KOPT-K1 (cell line): Measurements from ENCODE around the gene ANTXRL.
"Not testable (repeated sequence)": the region's sequence is repeated elsewhere in the genome, so short reads cannot be mapped to it uniquely, and the experiment has no call there.

ENCODE experiments used
- H3K27ac ChIP-seq: fragments of 200-600 bp; sonication (generic); 2 replicates; pipeline ENCODE4 v1.5.1; 2016; ENCODE audit warnings: antibody characterized with exemption, mild to moderate bottlenecking, low read depth, low read length; ENCODE audit not compliant: poor library complexity, severe bottlenecking
- H3K36me3 ChIP-seq: fragments of 200-600 bp; sonication (generic); 2 replicates; pipeline ENCODE4 v1.5.1; 2017; ENCODE audit warnings: antibody characterized with exemption, mild to moderate bottlenecking, low read length, moderate library complexity; ENCODE audit not compliant: insufficient read depth
- H3K9me3 ChIP-seq: fragments of 200-600 bp; sonication (generic); 2 replicates; pipeline ENCODE4 v1.5.1; 2017; ENCODE audit warnings: antibody characterized with exemption, low read length, mild to moderate bottlenecking; ENCODE audit not compliant: insufficient read depth, poor library complexity, severe bottlenecking

Gene ANTXRL

GRCh38 chr10:46314071-46314470 is 27.3 kb downstream of the ANTXRL start:
- H3K9me3 ChIP-seq: no peaks in the 10 kb centered on the region
- no peaks in the 10 kb centered on the region for H3K36me3 ChIP-seq
- H3K27ac ChIP-seq: no peak overlapping the region

GRCh38 chr10:46315071-46315860 is 28.5 kb downstream of the ANTXRL start:
- H3K27ac ChIP-seq, H3K9me3 ChIP-seq, H3K36me3 ChIP-seq: not testable (repeated sequence)

GRCh38 chr10:46317370-46317769 is 30.6 kb downstream of the ANTXRL start:
- Histone ChIP-seq H3K9me3 (no peaks in the 10 kb centered on the region), H3K27ac (no peak overlapping the region), H3K36me3 (no peaks in the 10 kb centered on the region)

DNA sequence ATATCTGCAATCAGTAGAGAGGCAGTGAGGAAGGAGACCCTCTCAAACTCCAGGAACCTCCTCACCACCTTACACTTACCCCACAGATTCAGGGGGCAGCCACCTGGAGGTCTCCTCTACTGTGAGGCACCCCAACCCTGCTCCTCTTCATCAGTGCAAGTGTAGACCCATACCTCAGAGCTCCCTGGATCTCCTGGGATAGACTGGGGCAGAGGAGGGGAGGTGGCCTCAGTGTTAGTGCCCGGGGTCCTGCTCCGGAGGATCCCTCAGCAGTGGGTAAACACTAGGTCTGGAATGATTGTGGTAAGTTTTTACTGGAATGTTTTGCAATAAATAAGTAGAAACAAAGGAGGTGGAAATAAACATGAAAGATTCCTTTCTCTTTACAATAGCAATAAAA is 31.1 kb downstream of the ANTXRL start:
- Histone ChIP-seq H3K27ac (no peak overlapping the region), H3K36me3 (no peaks in the 10 kb centered on the region), H3K9me3 (no peaks in the 10 kb centered on the region)

DNA sequence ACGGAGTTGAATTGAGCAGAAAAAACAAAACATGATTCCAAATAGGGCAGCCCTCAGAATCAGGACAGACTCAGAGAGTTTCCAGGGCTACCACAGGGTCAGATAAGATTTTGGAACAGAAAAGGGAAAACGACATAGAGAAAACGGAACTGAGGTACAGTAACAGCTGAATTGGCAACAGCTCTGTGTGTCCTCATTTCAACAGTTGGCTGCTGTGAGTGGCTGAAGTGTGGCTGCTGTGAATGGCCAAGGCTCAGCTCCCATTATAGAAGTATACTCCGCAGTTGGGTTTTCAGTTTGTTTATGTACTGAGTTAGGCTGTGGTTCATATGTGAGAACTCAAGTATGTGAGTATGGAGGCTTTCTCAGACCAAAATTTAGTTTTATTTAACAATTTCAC is 32.0 kb downstream of the ANTXRL start:
- Histone ChIP-seq H3K27ac (no peak overlapping the region), H3K36me3 (no peaks in the 10 kb centered on the region), H3K9me3 (no peaks in the 10 kb centered on the region)

GRCh38 chr10:46319389-46319788 is 32.6 kb downstream of the ANTXRL start:
- no peaks in the 10 kb centered on the region for H3K9me3 ChIP-seq
- no peaks in the 10 kb centered on the region for H3K36me3 ChIP-seq
- no peak overlapping the region for H3K27ac ChIP-seq

DNA sequence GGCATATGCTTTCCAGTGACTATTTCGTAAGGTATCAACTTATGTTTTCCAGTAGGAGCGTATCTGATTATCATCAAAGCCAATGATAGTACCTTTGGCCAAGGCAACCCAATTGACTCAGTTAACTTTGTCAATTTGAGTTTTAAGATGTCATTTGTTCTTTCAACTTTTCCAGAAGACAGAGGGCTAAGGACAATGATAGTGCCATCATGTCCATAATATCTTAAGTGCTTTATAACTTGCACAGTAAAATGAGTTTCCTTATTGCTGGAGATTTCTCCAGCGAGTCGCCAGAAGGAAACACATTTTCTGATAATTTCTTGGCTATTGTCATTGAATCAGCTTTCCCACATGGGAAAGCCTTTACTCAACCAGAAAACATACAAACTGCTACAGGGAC is 35.0 kb downstream of the ANTXRL start:
- Histone ChIP-seq H3K36me3 (no peaks in the 10 kb centered on the region), H3K9me3 (no peaks in the 10 kb centered on the region), H3K27ac (no peak overlapping the region)

DNA sequence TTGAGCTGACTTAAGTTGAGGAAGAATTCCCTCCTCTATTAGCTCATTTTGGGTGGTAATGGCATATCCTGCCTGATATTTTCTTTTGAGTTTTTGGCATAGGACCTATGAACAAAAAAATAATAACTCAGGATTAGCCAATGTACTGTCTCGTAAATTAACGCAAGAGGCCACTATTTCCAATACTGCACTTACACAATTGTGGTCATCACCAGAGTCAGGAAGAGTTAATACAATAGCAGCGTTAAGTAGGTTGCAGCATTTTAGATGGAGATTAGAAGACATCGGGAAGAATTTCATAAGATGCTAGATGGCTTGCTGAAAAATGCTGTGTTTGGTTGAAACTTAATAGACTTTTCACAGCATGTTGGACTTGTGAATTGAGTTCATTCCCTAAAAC is 36.4 kb downstream of the ANTXRL start:
- H3K9me3 ChIP-seq: no peaks in the 10 kb centered on the region
- no peak overlapping the region for H3K27ac ChIP-seq
- H3K36me3 ChIP-seq: no peaks in the 10 kb centered on the region

GRCh38 chr10:46325021-46325420 is 38.2 kb downstream of the ANTXRL start:
- Histone ChIP-seq H3K27ac (no peak overlapping the region), H3K36me3 (no peaks in the 10 kb centered on the region), H3K9me3 (no peaks in the 10 kb centered on the region)

DNA sequence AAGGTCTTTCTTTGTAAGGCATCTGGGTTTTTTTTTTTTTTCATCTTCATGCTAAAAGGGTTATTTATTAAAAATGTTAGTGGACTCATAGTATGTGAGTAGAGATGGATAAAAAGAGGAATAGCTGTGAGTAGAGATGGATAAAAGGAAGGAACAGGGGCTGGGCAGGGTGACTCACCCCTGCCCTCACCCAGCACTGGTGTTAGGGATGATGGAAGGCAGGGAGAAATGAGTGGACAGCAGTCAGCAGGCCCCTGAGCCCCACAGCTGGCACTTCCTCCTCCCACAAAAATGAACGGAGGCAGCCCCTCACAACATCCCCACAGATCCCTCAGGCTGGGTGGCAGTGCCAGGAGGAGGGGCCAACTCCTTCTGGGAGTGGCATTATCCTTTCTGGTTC is 39.3 kb downstream of the ANTXRL start:
- no peaks in the 10 kb centered on the region for H3K9me3 ChIP-seq
- H3K36me3 ChIP-seq: no peaks in the 10 kb centered on the region
- H3K27ac ChIP-seq: no peak overlapping the region

DNA sequence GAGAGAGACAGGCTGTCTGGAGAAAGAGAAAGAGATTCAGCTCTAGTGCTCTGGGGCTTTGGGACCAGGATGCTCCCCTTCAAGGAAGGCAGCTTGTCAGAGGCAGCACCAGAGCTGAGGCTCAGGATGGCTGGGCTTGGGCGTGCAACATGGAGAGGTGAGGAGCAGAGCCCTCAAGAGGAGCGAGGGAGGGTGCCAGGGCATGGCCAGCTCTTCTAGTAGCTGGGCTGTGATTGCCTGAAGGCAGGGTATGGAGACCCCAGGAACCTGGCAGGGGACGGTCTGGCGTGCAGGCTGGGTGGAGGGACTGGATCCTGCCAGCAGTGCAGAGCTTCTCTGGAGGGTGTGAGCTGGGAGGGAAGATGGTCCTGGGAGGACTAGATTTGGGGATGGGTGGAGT is 40.2 kb downstream of the ANTXRL start:
- Histone ChIP-seq H3K27ac (no peak overlapping the region), H3K36me3 (no peaks in the 10 kb centered on the region), H3K9me3 (no peaks in the 10 kb centered on the region)

DNA sequence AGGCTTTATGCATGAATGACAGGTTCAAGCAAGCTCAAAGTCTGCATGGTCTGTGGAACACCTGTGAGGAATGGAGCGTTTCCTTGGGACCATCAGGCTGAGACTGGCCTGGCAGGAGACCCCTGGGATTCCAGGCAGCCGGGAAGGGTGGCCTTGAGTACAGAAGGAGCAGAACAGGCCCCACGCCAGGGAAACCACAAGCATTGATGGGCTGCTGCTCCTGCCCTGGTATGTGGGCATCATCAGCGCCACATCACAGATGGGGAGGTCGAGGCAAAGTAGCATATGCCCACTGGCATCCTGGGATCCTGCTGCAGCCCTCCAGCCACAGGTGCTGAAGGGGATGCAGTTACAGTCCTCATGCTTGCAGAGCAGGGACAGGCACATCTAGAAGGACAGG is 40.9 kb downstream of the ANTXRL start:
- no peaks in the 10 kb centered on the region for H3K36me3 ChIP-seq

DNA sequence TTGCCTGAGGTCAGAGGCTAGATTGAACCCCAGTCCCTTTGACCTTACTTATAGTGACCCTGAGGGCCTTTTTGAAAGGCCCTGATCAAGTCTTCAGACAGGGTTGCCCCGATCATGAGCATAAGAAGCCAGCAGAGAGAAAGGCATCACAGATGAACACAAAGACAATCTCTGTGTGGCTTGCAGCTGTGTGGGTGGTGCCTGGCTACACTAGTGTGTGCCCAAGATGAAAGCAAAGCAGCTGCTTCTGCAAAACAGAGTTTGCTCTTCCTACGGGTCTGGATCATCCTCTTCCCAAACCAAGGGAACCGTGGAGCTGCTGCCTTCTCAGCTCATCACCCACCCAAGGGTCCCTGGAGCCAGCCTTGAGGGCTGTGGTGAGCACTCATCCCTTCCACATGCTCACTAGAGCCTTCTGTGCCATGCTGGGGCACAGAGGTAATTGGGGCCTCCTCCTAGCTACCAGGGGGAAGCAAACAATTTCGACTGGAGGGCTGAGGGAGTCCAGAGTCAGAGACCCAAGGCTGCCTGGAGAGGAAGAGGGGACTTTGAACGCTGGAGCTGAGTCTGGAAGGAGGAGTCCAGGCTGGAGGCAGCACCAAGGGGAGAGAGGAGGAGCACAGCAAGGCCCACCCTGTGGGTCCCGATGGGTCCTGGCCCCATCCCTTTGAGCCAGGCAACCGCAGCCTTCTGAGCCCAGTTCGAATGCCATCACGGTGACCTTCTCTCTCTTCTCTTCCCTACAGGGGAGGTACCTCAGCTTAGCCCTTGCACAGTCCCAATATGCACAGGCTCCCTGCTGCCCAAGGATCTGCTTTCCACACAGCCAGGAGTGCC is 42.3 kb downstream of the ANTXRL start:
- no peaks in the 10 kb centered on the region for H3K9me3 ChIP-seq
- no peaks in the 10 kb centered on the region for H3K36me3 ChIP-seq
- no peak overlapping the region for H3K27ac ChIP-seq

More for the DNA sequence above, 40.9 kb downstream of the ANTXRL start:
- Histone ChIP-seq H3K9me3 (no peaks in the 10 kb centered on the region), H3K27ac (no peak overlapping the region)

DNA sequence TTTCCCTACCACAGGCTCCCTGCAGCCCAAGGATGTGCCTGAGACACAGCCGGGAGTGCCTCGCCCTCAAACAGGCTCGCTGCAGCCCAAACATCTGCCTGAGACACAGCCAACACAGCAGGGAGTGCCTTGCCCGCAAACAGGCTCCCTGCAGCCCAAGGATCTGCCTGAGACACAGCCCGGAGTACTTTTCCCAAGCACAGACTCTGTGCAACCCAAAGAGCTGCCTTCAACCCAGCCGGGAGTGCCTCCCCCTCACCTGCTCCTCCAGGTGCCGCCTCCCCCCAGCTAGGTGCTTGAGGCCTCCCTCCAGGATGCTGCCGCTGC is 42.9 kb downstream of the ANTXRL start:
- no peak overlapping the region for H3K27ac ChIP-seq
- no peaks in the 10 kb centered on the region for H3K9me3 ChIP-seq
- no peaks in the 10 kb centered on the region for H3K36me3 ChIP-seq

DNA sequence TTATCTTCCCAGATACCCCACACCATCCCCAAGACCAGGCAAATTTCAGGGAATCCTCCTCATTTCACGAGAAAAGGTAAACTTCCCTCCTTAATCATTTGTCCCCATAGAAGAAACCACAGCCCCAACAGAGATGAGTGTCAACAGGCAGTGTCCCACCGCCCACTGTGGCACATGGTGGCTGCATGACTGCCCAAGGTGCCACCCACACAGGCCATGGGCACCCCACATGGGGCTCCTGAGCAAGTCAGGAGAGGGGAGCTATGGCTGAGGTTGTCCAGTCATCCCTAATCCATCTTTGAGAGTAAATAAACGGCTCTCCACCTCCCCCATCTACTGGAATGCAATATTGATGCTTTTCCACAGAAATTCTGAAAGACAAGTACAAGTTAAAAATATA is 44.1 kb downstream of the ANTXRL start:
- H3K36me3 ChIP-seq: no peaks in the 10 kb centered on the region
- no peak overlapping the region for H3K27ac ChIP-seq
- no peaks in the 10 kb centered on the region for H3K9me3 ChIP-seq

- not testable (repeated sequence) for H3K36me3 ChIP-seq, H3K27ac ChIP-seq
Measured at GRCh38 chr10:46365484-46365883, 78.7 kb downstream of the ANTXRL start.

More at GRCh38 chr10:46365484-46365883, 78.7 kb downstream of the ANTXRL start:
- H3K9me3 ChIP-seq: not testable (repeated sequence)
